Esophagus muscularis mucosa (tissue), 4 donors: ENCODE measurements around the gene CD6.

Experiments
- EP300 ChIP-seq: sonication (generic); formaldehyde crosslinking; IDR thresholded peaks from one replicate; pipeline ENCODE4 v1.6.1; 2017; ENCODE audit warnings: antibody characterized with exemption
- POLR2A ChIP-seq: fragments of 450-650 bp; IDR thresholded peaks from one replicate; pipeline ENCODE4 v1.6.1; 2017; ENCODE audit warnings: antibody characterized with exemption, moderate library complexity, mild to moderate bottlenecking, low read depth
- TF ChIP-seq, protein P1 (sequence below), 3 experiments: fragments of 200-600 bp in 2 of 3; fragments of 450-650 bp in 1 of 3; sonication (generic) in 2 of 3; IDR thresholded peaks; one replicate each; pipeline ENCODE4 v1.5.1; 2017 to 2019; ENCODE audit warnings: antibody characterized with exemption in 3 of 3, mild to moderate bottlenecking in 2 of 3, moderate library complexity in 1 of 3

DNA sequence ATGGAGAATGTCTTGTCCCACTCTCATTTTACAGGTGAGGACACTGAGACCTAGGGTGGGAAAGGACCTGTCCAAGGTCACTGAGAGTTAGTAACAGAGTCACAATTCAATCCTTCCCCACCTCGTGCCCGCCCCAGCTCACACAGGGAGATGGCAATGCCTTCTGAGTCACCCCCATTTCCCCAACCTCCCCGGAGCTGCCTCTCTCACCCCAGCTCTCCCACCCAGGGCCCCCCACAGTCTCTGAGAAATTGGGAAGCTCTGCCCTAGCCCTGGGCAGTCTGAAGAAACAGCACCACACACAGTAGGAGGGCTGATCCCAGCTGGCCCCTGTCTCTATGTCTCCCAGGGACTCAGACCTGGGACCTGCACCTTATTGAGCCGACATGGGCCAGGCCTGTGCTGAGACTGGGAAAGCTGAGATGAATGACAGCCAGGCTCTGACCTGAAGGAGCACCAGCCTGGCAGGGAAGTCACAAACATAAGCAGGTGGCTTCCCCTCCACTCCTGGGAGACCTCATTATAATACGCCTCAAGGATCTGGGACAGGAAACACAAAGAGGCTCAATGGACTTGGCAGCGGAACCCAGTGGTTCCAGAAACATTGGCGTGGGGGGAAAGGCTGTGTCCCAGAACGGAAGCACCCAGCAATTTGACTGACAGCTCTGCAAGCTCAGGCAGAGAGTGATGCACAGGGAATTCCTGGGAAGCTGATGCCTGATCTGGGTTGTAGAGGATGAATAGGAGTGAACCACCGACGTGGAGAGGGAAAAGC is 51.0 kb downstream of the CD6 start:
- no peak for TF ChIP-seq POLR2A
- TF ChIP-seq, protein P1, sequence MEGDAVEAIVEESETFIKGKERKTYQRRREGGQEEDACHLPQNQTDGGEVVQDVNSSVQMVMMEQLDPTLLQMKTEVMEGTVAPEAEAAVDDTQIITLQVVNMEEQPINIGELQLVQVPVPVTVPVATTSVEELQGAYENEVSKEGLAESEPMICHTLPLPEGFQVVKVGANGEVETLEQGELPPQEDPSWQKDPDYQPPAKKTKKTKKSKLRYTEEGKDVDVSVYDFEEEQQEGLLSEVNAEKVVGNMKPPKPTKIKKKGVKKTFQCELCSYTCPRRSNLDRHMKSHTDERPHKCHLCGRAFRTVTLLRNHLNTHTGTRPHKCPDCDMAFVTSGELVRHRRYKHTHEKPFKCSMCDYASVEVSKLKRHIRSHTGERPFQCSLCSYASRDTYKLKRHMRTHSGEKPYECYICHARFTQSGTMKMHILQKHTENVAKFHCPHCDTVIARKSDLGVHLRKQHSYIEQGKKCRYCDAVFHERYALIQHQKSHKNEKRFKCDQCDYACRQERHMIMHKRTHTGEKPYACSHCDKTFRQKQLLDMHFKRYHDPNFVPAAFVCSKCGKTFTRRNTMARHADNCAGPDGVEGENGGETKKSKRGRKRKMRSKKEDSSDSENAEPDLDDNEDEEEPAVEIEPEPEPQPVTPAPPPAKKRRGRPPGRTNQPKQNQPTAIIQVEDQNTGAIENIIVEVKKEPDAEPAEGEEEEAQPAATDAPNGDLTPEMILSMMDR (IDR thresholded peaks at IDR 0.05), result no peak
- no peak for TF ChIP-seq EP300
